RWPE2 (cell line): ENCODE results near the gene SKAP1.
"Not testable (repeated sequence)": the region's sequence is repeated elsewhere in the genome, so short reads cannot be mapped to it uniquely, and the experiment has no call there.

Experiments used
- ATAC-seq: fragments of 200-7000 bp; cut with Tn5 transposase; 3 replicates; pipeline ENCODE4 v1.9.1; 2021; ENCODE audit warnings: low read depth
- DNase-seq: peaks from one replicate; pipeline ENCODE4 v3.0.0-alpha.2; 2020; ENCODE audit warnings: low spot score
- H3K27ac ChIP-seq: fragments of 450-650 bp; 2 replicates; pipeline ENCODE4 v1.5.1; 2017; ENCODE audit warnings: mild to moderate bottlenecking; ENCODE audit not compliant: poor library complexity, severe bottlenecking
- H3K27me3 ChIP-seq: fragments of 250-450 bp; sonication (Bioruptor Pico); 2 replicates; pipeline ENCODE4 v1.5.1; 2021; ENCODE audit warnings: mild to moderate bottlenecking, moderate library complexity; ENCODE audit not compliant: insufficient read depth, poor library complexity, severe bottlenecking
- H3K36me3 ChIP-seq: fragments of 250-450 bp; sonication (Bioruptor Pico); 2 replicates; pipeline ENCODE4 v1.5.1; 2020; ENCODE audit warnings: low read depth, mild to moderate bottlenecking, moderate library complexity
- H3K4me1 ChIP-seq: fragments of 250-450 bp; sonication (Bioruptor Pico); 2 replicates; pipeline ENCODE4 v1.5.1; 2021; ENCODE audit warnings: mild to moderate bottlenecking, moderate library complexity; ENCODE audit not compliant: insufficient read depth, poor library complexity, severe bottlenecking
- H3K4me3 ChIP-seq: fragments of 250-450 bp; sonication (Bioruptor Pico); 2 replicates; pipeline ENCODE4 v1.5.1; 2021; ENCODE audit warnings: mild to moderate bottlenecking, moderate library complexity; ENCODE audit not compliant: severe bottlenecking
- H3K9me3 ChIP-seq: fragments of 250-450 bp; sonication (Bioruptor Pico); 2 replicates; pipeline ENCODE4 v1.5.1; 2021; ENCODE audit warnings: mild to moderate bottlenecking, moderate library complexity; ENCODE audit not compliant: severe bottlenecking
- TF ChIP-seq, protein P1 (sequence below): fragments of 450-650 bp; IDR thresholded peaks from one replicate; pipeline ENCODE4 v1.5.1; 2017; ENCODE audit warnings: mild to moderate bottlenecking, moderate library complexity; ENCODE audit not compliant: poor library complexity, severe bottlenecking

SKAP1 gene

DNA sequence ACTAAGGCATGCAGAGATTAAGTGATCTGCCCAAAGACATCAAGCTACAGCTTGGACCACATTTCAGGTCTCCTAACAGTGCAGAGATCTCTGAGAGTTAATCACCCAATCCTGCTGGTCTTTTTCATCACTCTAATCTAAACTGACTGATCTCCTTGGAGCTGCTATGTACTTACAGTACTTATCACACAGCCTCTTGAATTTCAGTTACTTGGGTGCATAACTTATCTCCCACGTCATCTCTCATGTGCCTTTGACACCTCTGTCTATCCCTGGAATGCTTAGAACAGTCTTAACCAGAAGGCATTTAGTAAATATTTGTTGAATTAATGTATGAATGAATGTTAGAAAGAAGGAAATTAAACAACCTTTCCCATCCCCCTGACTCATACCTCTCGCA is 183.4 kb downstream of the SKAP1 start:
- peak; percentile 50; the same call in 2 of the 3 replicates for ATAC-seq
- H3K4me3 ChIP-seq, result no peak overlapping the region
- no peaks in the 10 kb centered on the region for H3K27me3 ChIP-seq
- TF ChIP-seq, protein P1, sequence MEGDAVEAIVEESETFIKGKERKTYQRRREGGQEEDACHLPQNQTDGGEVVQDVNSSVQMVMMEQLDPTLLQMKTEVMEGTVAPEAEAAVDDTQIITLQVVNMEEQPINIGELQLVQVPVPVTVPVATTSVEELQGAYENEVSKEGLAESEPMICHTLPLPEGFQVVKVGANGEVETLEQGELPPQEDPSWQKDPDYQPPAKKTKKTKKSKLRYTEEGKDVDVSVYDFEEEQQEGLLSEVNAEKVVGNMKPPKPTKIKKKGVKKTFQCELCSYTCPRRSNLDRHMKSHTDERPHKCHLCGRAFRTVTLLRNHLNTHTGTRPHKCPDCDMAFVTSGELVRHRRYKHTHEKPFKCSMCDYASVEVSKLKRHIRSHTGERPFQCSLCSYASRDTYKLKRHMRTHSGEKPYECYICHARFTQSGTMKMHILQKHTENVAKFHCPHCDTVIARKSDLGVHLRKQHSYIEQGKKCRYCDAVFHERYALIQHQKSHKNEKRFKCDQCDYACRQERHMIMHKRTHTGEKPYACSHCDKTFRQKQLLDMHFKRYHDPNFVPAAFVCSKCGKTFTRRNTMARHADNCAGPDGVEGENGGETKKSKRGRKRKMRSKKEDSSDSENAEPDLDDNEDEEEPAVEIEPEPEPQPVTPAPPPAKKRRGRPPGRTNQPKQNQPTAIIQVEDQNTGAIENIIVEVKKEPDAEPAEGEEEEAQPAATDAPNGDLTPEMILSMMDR, result no peak
- no peaks in the 10 kb centered on the region for H3K9me3 ChIP-seq
- H3K27ac ChIP-seq, result peak overlapping the region; percentile 14
- H3K36me3 ChIP-seq, result no peaks in the 10 kb centered on the region
- peaks cover 39% of the 10 kb centered on the region for H3K4me1 ChIP-seq
- DNase-seq, result no peak

DNA sequence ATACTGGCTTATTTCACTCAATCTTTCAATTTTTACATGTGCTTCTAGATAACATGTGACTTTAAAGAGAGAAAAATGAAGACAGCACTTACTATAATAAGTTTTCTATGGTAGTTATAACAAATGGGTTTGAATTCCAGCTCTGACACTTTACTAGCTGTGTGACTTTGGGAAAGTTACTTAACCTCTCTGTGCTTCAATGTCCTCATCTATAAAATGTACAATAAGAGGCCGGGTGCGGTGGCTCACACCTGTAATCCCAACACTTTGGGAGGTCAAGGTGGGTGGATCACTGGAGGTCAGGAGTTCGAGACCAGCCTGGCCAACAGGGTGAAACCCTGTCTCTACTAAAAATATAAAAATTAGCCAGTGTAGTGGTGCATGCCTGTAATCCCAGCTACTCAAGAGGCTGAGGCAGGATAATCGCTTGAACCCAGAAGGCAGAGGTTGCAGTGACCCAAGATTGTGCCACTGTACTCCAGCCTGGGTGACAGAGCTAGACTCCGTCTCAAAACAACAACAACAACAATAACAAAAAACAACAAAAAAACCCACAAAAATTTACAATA is 184.5 kb downstream of the SKAP1 start:
- H3K27me3 ChIP-seq, H3K36me3 ChIP-seq, H3K9me3 ChIP-seq, ATAC-seq, H3K4me3 ChIP-seq, DNase-seq: not testable (repeated sequence)
- Histone ChIP-seq H3K4me1 (peaks cover 50% of the 10 kb centered on the region), H3K27ac (peak overlapping the region; percentile 71)

DNA sequence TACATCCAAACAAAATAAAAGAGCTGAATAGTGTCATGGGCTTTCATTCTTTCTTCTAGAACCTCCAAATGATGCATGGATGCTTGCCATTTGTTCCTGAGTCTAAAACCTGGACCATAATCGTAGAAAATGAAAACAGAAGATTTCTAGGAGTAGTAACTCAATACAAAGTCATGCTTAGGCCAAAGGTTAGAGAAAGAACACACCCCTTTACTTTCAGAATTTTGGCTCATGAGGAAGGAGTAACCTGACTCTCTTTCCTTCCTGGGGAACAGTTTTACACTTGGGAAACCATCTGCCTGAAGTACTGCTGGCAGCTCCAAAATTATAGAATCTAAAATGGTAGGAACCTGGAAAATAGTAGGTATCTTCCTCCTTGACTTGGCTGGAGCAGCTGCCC is 185.2 kb downstream of the SKAP1 start:
- ATAC-seq, result peak; percentile 39; the same call in 1 of the 3 replicates
- H3K27ac ChIP-seq, result peak overlapping the region; percentile 71
- no peaks in the 10 kb centered on the region for H3K27me3 ChIP-seq
- H3K9me3 ChIP-seq, result no peaks in the 10 kb centered on the region
- peaks cover 55% of the 10 kb centered on the region for H3K4me1 ChIP-seq
- no peaks in the 10 kb centered on the region for H3K36me3 ChIP-seq
- TF ChIP-seq, protein P1, result no peak
- no peak for DNase-seq
- no peak overlapping the region for H3K4me3 ChIP-seq

DNA sequence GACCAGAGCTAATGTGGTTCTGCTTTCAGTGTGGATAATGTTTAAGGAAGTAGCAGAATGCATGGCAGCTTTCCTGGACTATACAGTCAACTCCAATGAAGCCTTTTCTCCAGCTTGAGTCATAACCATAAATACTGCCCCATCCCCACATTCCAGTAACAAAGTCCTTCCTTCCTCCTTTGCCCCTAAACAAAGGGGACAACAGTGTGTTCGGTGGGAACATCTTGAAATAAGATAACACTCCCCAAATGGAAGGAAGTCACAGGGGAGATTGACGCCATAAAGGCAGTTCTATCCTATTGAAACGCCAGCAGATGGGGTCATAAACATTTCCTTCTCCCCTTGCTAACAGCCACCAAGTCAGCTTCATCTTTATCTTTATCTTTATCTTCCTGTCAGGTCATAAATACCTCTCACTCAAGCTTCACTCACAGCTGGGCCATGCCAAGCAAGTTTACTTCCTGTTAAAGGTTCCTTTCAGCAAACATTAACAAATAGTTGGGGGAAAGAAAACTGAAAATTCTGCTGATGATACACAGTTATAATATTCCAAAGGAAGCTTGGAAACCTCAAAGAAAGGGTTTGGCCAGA is 185.8 kb downstream of the SKAP1 start:
- no peaks in the 10 kb centered on the region for H3K36me3 ChIP-seq
- ATAC-seq (peak; percentile 38; the same call in 2 of the 3 replicates), DNase-seq (no peak)
- no peaks in the 10 kb centered on the region for H3K9me3 ChIP-seq
- H3K4me3 ChIP-seq, result no peak overlapping the region
- H3K27ac ChIP-seq, result peak overlapping the region; percentile 71
- H3K4me1 ChIP-seq, result peaks cover 55% of the 10 kb centered on the region
- H3K27me3 ChIP-seq, result no peaks in the 10 kb centered on the region
- TF ChIP-seq, protein P1, result no peak

DNA sequence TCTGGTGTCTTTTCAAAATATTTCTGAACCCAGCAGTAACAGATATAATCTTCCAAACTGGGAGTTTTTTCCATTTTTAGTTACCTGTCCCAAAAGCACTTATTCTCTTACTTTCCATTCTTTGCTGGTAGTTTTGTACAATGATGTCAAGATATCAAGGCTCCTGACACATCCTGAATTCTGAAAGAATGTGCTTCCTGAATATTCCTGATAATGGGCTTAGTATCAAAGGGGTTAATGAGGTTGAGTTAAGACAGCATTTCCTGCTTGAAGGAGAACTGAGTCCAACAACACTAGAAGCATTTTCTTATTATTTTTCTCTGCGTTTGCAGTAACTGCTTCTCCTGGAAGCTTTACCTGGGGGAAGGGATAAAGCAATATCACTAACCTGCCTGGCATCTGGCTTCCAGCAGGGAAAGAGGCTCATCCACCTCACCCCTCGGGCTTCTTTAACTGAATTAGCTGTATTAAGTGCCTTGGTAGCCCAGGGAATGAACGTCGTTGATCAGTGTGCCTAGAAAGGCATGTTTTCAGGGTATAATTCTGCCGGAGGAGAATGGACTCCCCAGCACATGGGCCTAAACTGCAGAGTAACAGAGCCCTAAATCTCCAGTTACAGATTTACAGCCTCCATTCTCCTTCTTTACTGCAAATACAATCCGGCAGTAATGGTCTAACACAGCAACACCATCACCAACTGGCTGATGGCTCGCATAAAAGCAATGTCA is 188.1 kb downstream of the SKAP1 start:
- no peak overlapping the region for H3K4me3 ChIP-seq
- H3K9me3 ChIP-seq, result no peaks in the 10 kb centered on the region
- DNase-seq (no peak), ATAC-seq (no peak)
- peaks cover 67% of the 10 kb centered on the region for H3K4me1 ChIP-seq
- H3K27me3 ChIP-seq, result no peaks in the 10 kb centered on the region
- H3K27ac ChIP-seq, result peak overlapping the region; percentile 64
- no peaks in the 10 kb centered on the region for H3K36me3 ChIP-seq
- TF ChIP-seq, protein P1, result no peak
